HepG2 (cell line): ENCODE measurements around the gene B3GALNT2. TPM values are rescaled to one million over a fixed set of nuclear protein-coding genes. Genes with fewer than 3 reads are reported as not detected.

Experiments used
- ATAC-seq: fragments of 200-7000 bp; cut with Tn5 transposase; 3 replicates; pipeline ENCODE4 v1.9.1; 2020; ENCODE audit warnings: mild to moderate bottlenecking, moderate library complexity
- BruUV-seq: library from RNA; stranded (reverse); fragments of 400-500 nt; replicated peaks from 2 replicates; lab custom pipeline; 2021; lab: Mats Ljungman, UMichigan
- CTCF ChIA-PET: fragments of 300-600 bp; formaldehyde crosslinking; extraction: SDS; loops from one replicate; lab custom pipeline; 2021; ENCODE audit warnings: low total read pairs, inconsistent platforms, low intra/inter-chr PET ratio; lab: Yijun Ruan, JAX
- POLR2A ChIA-PET: fragments of 350-600 bp; sonication (Branson Sonifier 250); formaldehyde crosslinking; loops from one replicate; lab custom pipeline; 2020; ENCODE audit warnings: antibody characterized with exemption, inconsistent platforms; lab: Yijun Ruan, JAX
- DNase-seq: peaks from one replicate; pipeline ENCODE4 v3.0.0-alpha.2; 2015; ENCODE audit warnings: low spot score
- FAIRE-seq: peaks from 3 replicates; lab custom pipeline; 2011; peaks lifted over from hg19 to GRCh38; lab: Jason Lieb, UNC
- H2AFZ ChIP-seq: one replicate; pipeline ENCODE4 v1.6.1; 2011; ENCODE audit warnings: low read length, inconsistent platforms
- H3K27ac ChIP-seq: fragments of 300-600 bp; 3 replicates; pipeline ENCODE4 v1.8.0; 2011; ENCODE audit warnings: mixed run types, mild to moderate bottlenecking, mixed read lengths, low read length, inconsistent platforms; ENCODE audit not compliant: insufficient read depth; ENCODE audit errors: extremely low read length
- H3K27me3 ChIP-seq, 2 experiments: fragments of 200-600 bp in 1 of 2; 2 replicates in 1 of 2; 3 replicates in 1 of 2; pipeline versions ENCODE4 v1.6.0 to v1.8.0; 2011; ENCODE audit warnings: low read length in 2 of 2, mild to moderate bottlenecking in 2 of 2, moderate library complexity in 2 of 2, inconsistent platforms in 1 of 2; ENCODE audit not compliant: insufficient read depth in 2 of 2, control insufficient read depth in 1 of 2
- H3K36me3 ChIP-seq, 2 experiments: fragments of 200-600 bp in 1 of 2; replicated peaks in 1 of 2; 2 replicates in 1 of 2; 3 replicates in 1 of 2; pipeline versions ENCODE4 v1.5.1 to v1.8.0; 2011; ENCODE audit warnings: low read length in 2 of 2, inconsistent platforms in 1 of 2; ENCODE audit not compliant: insufficient read depth in 2 of 2, control insufficient read depth in 1 of 2
- H3K4me1 ChIP-seq: 2 replicates; pipeline ENCODE4 v1.5.1; 2012; ENCODE audit warnings: low read length, inconsistent platforms; ENCODE audit not compliant: insufficient read depth
- H3K4me2 ChIP-seq: 2 replicates; pipeline ENCODE4 v1.6.0; 2011; ENCODE audit warnings: low read depth, low read length, inconsistent platforms
- H3K4me3 ChIP-seq, 3 experiments: fragments of 200-600 bp in 1 of 3; sonication (generic), shearing (Covaris generic) in 1 of 3; replicated peaks in 1 of 3; 2 replicates each; pipeline ENCODE4 v1.5.1; 2011 to 2016; ENCODE audit warnings: low read length in 3 of 3, inconsistent platforms in 2 of 3, low read depth in 2 of 3, mild to moderate bottlenecking in 2 of 3, control low read depth in 1 of 3, mixed read lengths in 1 of 3; ENCODE audit not compliant: insufficient read depth in 1 of 3
- H3K79me2 ChIP-seq: one replicate; pipeline ENCODE4 v1.6.1; 2011; ENCODE audit warnings: low read length, inconsistent platforms; ENCODE audit not compliant: insufficient read depth
- H3K9ac ChIP-seq: 2 replicates; pipeline ENCODE4 v1.6.0; 2011; ENCODE audit warnings: mild to moderate bottlenecking, low read depth, low read length, inconsistent platforms; ENCODE audit not compliant: insufficient read depth
- H3K9me3 ChIP-seq: 2 replicates; pipeline ENCODE4 v1.5.1; 2012; ENCODE audit warnings: mild to moderate bottlenecking, low read length
- H4K20me1 ChIP-seq: 2 replicates; pipeline ENCODE4 v1.6.0; 2011; ENCODE audit warnings: inconsistent platforms, mild to moderate bottlenecking, low read length, moderate library complexity; ENCODE audit not compliant: insufficient read depth
- BORCS8-MEF2B ChIP-seq: sonication (generic); formaldehyde crosslinking; IDR thresholded peaks from 2 replicates; pipeline ENCODE4 v1.8.0; 2022; ENCODE audit warnings: mild to moderate bottlenecking, missing genetic modification reagents
- JUND ChIP-seq: sonication (generic); formaldehyde crosslinking; IDR thresholded peaks from 2 replicates; pipeline ENCODE4 v1.8.0; 2022; ENCODE audit warnings: mild to moderate bottlenecking, missing genetic modification reagents
- KAT7 ChIP-seq: IDR thresholded peaks from 2 replicates; pipeline ENCODE4 v1.6.1; 2018; ENCODE audit warnings: borderline replicate concordance, missing compliant biosample characterization
- NONO ChIP-seq, 2 experiments: fragments of 450-650 bp in 1 of 2; sonication (generic) in 1 of 2; formaldehyde crosslinking in 1 of 2; IDR thresholded peaks in 1 of 2; conservative IDR thresholded peaks in 1 of 2; 2 replicates each; pipeline versions ENCODE4 v1.6.1 to v1.8.0; 2017 to 2022; ENCODE audit warnings: mild to moderate bottlenecking in 1 of 2, missing genetic modification reagents in 1 of 2, moderate library complexity in 1 of 2
- PAWR ChIP-seq: sonication (generic); formaldehyde crosslinking; IDR thresholded peaks from 2 replicates; pipeline ENCODE4 v1.4.0; 2020; ENCODE audit warnings: missing genetic modification reagents, mild to moderate bottlenecking, borderline replicate concordance
- RBM22 ChIP-seq: fragments of 200-400 bp; formaldehyde crosslinking; optimal IDR thresholded peaks from 2 replicates; pipeline ENCODE3; 2017; ENCODE audit warnings: mild to moderate bottlenecking, low read length, moderate library complexity
- REL ChIP-seq: sonication (generic); formaldehyde crosslinking; conservative IDR thresholded peaks from 2 replicates; pipeline ENCODE4 v1.8.0; 2022; ENCODE audit warnings: mild to moderate bottlenecking, missing genetic modification reagents, moderate library complexity
- SSRP1 ChIP-seq: IDR thresholded peaks from 2 replicates; pipeline ENCODE4 v1.6.1; 2016; ENCODE audit warnings: control low read depth
- STAG1 ChIP-seq: sonication (generic); formaldehyde crosslinking; IDR thresholded peaks from 2 replicates; pipeline ENCODE4 v1.4.0; 2020; ENCODE audit warnings: missing genetic modification reagents
- TCF7 ChIP-seq: sonication (generic); IDR thresholded peaks from 2 replicates; pipeline ENCODE4 v1.6.1; 2016; ENCODE audit warnings: antibody characterized with exemption, low read depth
- TP53 ChIP-seq: sonication (generic); formaldehyde crosslinking; conservative IDR thresholded peaks from 2 replicates; pipeline ENCODE4 v1.4.0; 2020; ENCODE audit warnings: missing genetic modification reagents
- ZEB1 ChIP-seq: IDR thresholded peaks from 2 replicates; pipeline ENCODE4 v1.6.1; 2012; ENCODE audit warnings: mild to moderate bottlenecking, low read depth, inconsistent platforms; ENCODE audit not compliant: insufficient replicate concordance
- ZFP1 ChIP-seq: IDR thresholded peaks from 2 replicates; pipeline ENCODE4 v1.6.1; 2016
- ZNF263 ChIP-seq: sonication (generic); formaldehyde crosslinking; IDR thresholded peaks from 2 replicates; pipeline ENCODE4 v1.4.0; 2020; ENCODE audit warnings: missing genetic modification reagents
- ZNF570 ChIP-seq: sonication (generic); formaldehyde crosslinking; IDR thresholded peaks from 2 replicates; pipeline ENCODE4 v1.4.0; 2020; ENCODE audit warnings: mild to moderate bottlenecking, missing genetic modification reagents, borderline replicate concordance
- ZSCAN21 ChIP-seq: sonication (generic); formaldehyde crosslinking; IDR thresholded peaks from 2 replicates; pipeline ENCODE4 v1.8.0; 2022; ENCODE audit warnings: mild to moderate bottlenecking, missing genetic modification reagents, moderate library complexity, borderline replicate concordance
- WGBS: methylation state at CpG from one replicate; pipeline ENCODE4 v1.1.6; 2017; ENCODE audit warnings: low lambda C conversion rate; 5-methylcytosine and 5-hydroxymethylcytosine counted together
- in situ Hi-C: cut with HindIII; loops from 2 replicates; pipeline ENCODE4 v1.10.0; 2017; ENCODE audit warnings: low pct_unique_long_range_greater_than_20kb; ENCODE audit not compliant: extremely low pct_ligation_motif_present
- intact Hi-C: fragments of 100-400 bp; cut with micrococcal nuclease; formaldehyde crosslinking; loops from one replicate; pipeline ENCODE4 v1.10.0; 2022; ENCODE audit not compliant: unreplicated experiment
- polyA plus RNA-seq, 8 experiments: library from polyadenylated mRNA; depleted of rRNA in 3 of 8; stranded (reverse) in 7 of 8; unstranded in 1 of 8; fragments of >200 nt; fragmentation: Illumina TruSeq in 4 of 8; extraction: Trizol in 4 of 8; gene quantifications; 2 replicates each; pipeline versions ENCODE4 v1.2.1 to v1.2.3, GENCODE V29; 2011 to 2016; ENCODE audit warnings: low read depth in 4 of 8, missing spikeins in 1 of 8, mixed read lengths in 1 of 8; ENCODE audit not compliant: insufficient read depth in 1 of 8
- total RNA-seq, 5 experiments: library from RNA; depleted of rRNA; stranded (reverse); fragments of >200 nt; fragmentation: Illumina TruSeq; extraction: Trizol; gene quantifications; 2 replicates each; pipeline ENCODE4 v1.2.3, GENCODE V29; 2016; ENCODE audit warnings: low read depth in 1 of 5
- TF ChIP-seq, protein P1 (sequence below): sonication (generic); formaldehyde crosslinking; IDR thresholded peaks from 2 replicates; pipeline ENCODE4 v1.4.0; 2020; ENCODE audit warnings: missing genetic modification reagents
- TF ChIP-seq, protein P2 (sequence below): sonication (generic); formaldehyde crosslinking; IDR thresholded peaks from 2 replicates; pipeline ENCODE4 v1.5.1; 2020; ENCODE audit warnings: missing genetic modification reagents, mild to moderate bottlenecking, borderline replicate concordance

B3GALNT2 gene
- total and polyA plus RNA-seq, 2 of the 13 experiments (the other 11 are each of a cell fraction or from before 2014, with no cell fraction given), result 16.5 to 28.9 TPM

DNA sequence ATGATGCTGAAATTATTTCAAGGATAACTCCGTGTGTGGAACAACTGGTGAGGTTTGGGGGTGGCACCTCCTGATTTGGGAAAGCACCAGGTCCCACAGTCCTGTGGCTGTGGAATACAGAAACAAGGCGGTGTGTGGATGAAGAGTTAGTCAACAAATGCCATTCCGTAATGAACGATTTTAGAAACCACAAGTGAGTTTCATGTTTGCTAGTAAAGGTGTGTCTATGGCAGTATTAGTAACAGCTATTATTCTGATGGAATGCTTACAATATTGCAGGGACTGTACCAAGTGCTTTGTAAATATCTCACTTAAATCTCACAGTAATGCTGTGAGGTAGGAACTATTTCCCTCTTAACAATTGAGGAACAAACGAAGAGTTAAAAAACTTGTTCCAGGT is 53.8 kb downstream of the B3GALNT2 start:
- CTCF ChIA-PET, result no interaction called here
- TF ChIP-seq STAG1 (CRISPR knock-in tag) (no peak), PAWR (CRISPR knock-in tag) (no peak), ZNF570 (CRISPR knock-in tag) (no peak), ZSCAN21 (no peak), ZFP1 (CRISPR knock-in tag) (no peak), RBM22 (peak; percentile 22)
- TF ChIP-seq, protein P1, sequence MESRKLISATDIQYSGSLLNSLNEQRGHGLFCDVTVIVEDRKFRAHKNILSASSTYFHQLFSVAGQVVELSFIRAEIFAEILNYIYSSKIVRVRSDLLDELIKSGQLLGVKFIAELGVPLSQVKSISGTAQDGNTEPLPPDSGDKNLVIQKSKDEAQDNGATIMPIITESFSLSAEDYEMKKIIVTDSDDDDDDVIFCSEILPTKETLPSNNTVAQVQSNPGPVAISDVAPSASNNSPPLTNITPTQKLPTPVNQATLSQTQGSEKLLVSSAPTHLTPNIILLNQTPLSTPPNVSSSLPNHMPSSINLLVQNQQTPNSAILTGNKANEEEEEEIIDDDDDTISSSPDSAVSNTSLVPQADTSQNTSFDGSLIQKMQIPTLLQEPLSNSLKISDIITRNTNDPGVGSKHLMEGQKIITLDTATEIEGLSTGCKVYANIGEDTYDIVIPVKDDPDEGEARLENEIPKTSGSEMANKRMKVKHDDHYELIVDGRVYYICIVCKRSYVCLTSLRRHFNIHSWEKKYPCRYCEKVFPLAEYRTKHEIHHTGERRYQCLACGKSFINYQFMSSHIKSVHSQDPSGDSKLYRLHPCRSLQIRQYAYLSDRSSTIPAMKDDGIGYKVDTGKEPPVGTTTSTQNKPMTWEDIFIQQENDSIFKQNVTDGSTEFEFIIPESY (CRISPR knock-in tag), result no peak
- TF ChIP-seq, all 625 proteins: peak for 1
- DNase-seq, result no peak
- no TSS peak for BruUV-seq
- H3K27ac ChIP-seq, result no peak overlapping the region
- no peak overlapping the region for H3K9ac ChIP-seq
- WGBS, result 93% methylated on average over 5 of the region's 5 CpGs
- FAIRE-seq, result no peak
- no peak overlapping the region for H3K4me2 ChIP-seq
- no peaks in the 10 kb centered on the region for H3K9me3 ChIP-seq
- no peaks in the 10 kb centered on the region for H3K4me1 ChIP-seq
- in situ Hi-C loops (no loop called here), intact Hi-C loops (no loop called here)
- H2AFZ ChIP-seq, result no peak overlapping the region
- ATAC-seq, result no peak
- H4K20me1 ChIP-seq, result no peaks in the 10 kb centered on the region
- H3K4me3 ChIP-seq, result no peak overlapping the region
- no peaks in the 10 kb centered on the region for H3K79me2 ChIP-seq
- H3K27me3 ChIP-seq, result no peaks in the 10 kb centered on the region
- POLR2A ChIA-PET, result no interaction called here
- H3K36me3 ChIP-seq, result peaks cover 29 to 76% of the 10 kb centered on the region in 2 experiments

DNA sequence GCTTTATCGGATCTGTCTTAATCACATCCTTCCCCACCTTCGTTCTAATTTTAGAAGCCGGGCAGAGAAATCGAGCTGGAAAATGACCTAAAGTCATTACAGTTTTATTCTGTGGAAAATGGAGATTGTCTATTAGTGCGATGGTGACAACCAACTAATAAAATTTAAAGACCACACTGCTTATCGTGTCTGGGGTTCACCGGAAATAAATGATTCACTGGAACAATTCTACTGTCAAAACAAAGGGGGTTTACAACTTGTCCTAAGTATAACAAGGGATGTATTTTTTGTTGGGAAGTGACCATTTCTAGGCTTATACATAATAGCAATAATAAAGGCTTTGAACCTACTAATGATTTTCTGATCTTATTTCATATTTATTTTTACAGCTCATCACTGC is 55.6 kb downstream of the B3GALNT2 start:
- Histone ChIP-seq H3K4me2 (no peak overlapping the region), H3K4me3 (no peak overlapping the region), H3K36me3 (peaks cover 26 to 85% of the 10 kb centered on the region in 2 experiments), H2AFZ (no peak overlapping the region), H3K27ac (no peak overlapping the region), H4K20me1 (no peaks in the 10 kb centered on the region), H3K79me2 (no peaks in the 10 kb centered on the region), H3K4me1 (no peaks in the 10 kb centered on the region), H3K9ac (no peak overlapping the region), H3K27me3 (no peaks in the 10 kb centered on the region), H3K9me3 (no peaks in the 10 kb centered on the region)
- DNase-seq, result no peak
- ChIA-PET POLR2A (no interaction called here), CTCF (no interaction called here)
- BruUV-seq, result TSS peak; percentile 33
- no peak for FAIRE-seq
- no peak for ATAC-seq
- WGBS, result 98% methylated on average over 7 of the region's 7 CpGs
- in situ Hi-C loops, result no loop called here
- intact Hi-C loops, result no loop called here
- no peak for TF ChIP-seq REL
- TF ChIP-seq TCF7, result no peak
- no peak for TF ChIP-seq BORCS8-MEF2B
- TF ChIP-seq KAT7 (CRISPR knock-in tag), result no peak
- TF ChIP-seq TP53 (CRISPR knock-in tag), result no peak
- TF ChIP-seq, protein P2, sequence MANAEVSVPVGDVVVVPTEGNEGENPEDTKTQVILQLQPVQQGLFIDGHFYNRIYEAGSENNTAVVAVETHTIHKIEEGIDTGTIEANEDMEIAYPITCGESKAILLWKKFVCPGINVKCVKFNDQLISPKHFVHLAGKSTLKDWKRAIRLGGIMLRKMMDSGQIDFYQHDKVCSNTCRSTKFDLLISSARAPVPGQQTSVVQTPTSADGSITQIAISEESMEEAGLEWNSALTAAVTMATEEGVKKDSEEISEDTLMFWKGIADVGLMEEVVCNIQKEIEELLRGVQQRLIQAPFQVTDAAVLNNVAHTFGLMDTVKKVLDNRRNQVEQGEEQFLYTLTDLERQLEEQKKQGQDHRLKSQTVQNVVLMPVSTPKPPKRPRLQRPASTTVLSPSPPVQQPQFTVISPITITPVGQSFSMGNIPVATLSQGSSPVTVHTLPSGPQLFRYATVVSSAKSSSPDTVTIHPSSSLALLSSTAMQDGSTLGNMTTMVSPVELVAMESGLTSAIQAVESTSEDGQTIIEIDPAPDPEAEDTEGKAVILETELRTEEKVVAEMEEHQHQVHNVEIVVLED (CRISPR knock-in tag), result no peak
- no peak for TF ChIP-seq ZNF263 (CRISPR knock-in tag)
- no peak for TF ChIP-seq SSRP1 (CRISPR knock-in tag)
- no peak for TF ChIP-seq JUND
- no peak for TF ChIP-seq ZEB1
- TF ChIP-seq NONO (IDR thresholded peaks at IDR 0.05), result no peak
- no peak for TF ChIP-seq NONO (CRISPR knock-in tag; conservative IDR thresholded peaks at IDR 0.05)
